HepG2 (cell line): ENCODE measurements around the gene GRIN3B. TPM values are rescaled to one million over a fixed set of nuclear protein-coding genes. Genes with fewer than 3 reads are reported as not detected.

Experiments used
- AGO2 ChIP-seq: fragments of 200-400 bp; formaldehyde crosslinking; optimal IDR thresholded peaks from 2 replicates; pipeline ENCODE3; 2017; ENCODE audit warnings: mild to moderate bottlenecking, low read depth, low read length, moderate library complexity
- NBN ChIP-seq: fragments of 450-650 bp; conservative IDR thresholded peaks from 2 replicates; pipeline ENCODE4 v1.6.1; 2017
- TOE1 ChIP-seq: sonication (generic); formaldehyde crosslinking; IDR thresholded peaks from 2 replicates; pipeline ENCODE4 v1.4.0; 2020; ENCODE audit warnings: mild to moderate bottlenecking, missing genetic modification reagents
- ZNF142 ChIP-seq: sonication (generic); formaldehyde crosslinking; IDR thresholded peaks from 2 replicates; pipeline ENCODE4 v1.4.0; 2020; ENCODE audit warnings: missing genetic modification reagents
- polyA plus RNA-seq, 8 experiments: library from polyadenylated mRNA; depleted of rRNA in 3 of 8; stranded (reverse) in 7 of 8; unstranded in 1 of 8; fragments of >200 nt; fragmentation: Illumina TruSeq in 4 of 8; extraction: Trizol in 4 of 8; gene quantifications; 2 replicates each; pipeline versions ENCODE4 v1.2.1 to v1.2.3, GENCODE V29; 2011 to 2016; ENCODE audit warnings: low read depth in 4 of 8, missing spikeins in 1 of 8, mixed read lengths in 1 of 8; ENCODE audit not compliant: insufficient read depth in 1 of 8
- total RNA-seq, 5 experiments: library from RNA; depleted of rRNA; stranded (reverse); fragments of >200 nt; fragmentation: Illumina TruSeq; extraction: Trizol; gene quantifications; 2 replicates each; pipeline ENCODE4 v1.2.3, GENCODE V29; 2016; ENCODE audit warnings: low read depth in 1 of 5
- TF ChIP-seq, protein P1 (sequence below): sonication (generic); formaldehyde crosslinking; IDR thresholded peaks from 2 replicates; pipeline ENCODE4 v1.4.0; 2020; ENCODE audit warnings: missing genetic modification reagents

Gene GRIN3B
- total and polyA plus RNA-seq, 2 of the 13 experiments (the other 11 are each of a cell fraction or from before 2014, with no cell fraction given) = 0.07 to 0.20 TPM

GRCh38 chr19:966485-967088 lies 33.6 kb upstream of the GRIN3B start (continued):
- no peak for TF ChIP-seq ZNF142 (CRISPR knock-in tag)
- TF ChIP-seq TOE1 (CRISPR knock-in tag) = no peak
- TF ChIP-seq, protein P1, sequence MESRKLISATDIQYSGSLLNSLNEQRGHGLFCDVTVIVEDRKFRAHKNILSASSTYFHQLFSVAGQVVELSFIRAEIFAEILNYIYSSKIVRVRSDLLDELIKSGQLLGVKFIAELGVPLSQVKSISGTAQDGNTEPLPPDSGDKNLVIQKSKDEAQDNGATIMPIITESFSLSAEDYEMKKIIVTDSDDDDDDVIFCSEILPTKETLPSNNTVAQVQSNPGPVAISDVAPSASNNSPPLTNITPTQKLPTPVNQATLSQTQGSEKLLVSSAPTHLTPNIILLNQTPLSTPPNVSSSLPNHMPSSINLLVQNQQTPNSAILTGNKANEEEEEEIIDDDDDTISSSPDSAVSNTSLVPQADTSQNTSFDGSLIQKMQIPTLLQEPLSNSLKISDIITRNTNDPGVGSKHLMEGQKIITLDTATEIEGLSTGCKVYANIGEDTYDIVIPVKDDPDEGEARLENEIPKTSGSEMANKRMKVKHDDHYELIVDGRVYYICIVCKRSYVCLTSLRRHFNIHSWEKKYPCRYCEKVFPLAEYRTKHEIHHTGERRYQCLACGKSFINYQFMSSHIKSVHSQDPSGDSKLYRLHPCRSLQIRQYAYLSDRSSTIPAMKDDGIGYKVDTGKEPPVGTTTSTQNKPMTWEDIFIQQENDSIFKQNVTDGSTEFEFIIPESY = peak; percentile 94
- TF ChIP-seq NBN = no peak
- peak; percentile 97 for TF ChIP-seq AGO2
- TF ChIP-seq, all 625 proteins: peak for 8
